GM19455 (cell line): ENCODE results near the gene GNB4.

Experiments
- ATAC-seq: cut with Tn5 transposase; IDR thresholded peaks from one replicate; pipeline ENCODE4 v1.9.1; 2021; ENCODE audit not compliant: unreplicated experiment

Gene GNB4

GRCh38 chr3:179438841-179439240 lies 12.4 kb downstream of the GNB4 start:
- peak; percentile 81 for ATAC-seq

- ATAC-seq, result no peak
These were observed 14.8 kb downstream of the GNB4 start for GRCh38 chr3:179436517-179436916.

DNA sequence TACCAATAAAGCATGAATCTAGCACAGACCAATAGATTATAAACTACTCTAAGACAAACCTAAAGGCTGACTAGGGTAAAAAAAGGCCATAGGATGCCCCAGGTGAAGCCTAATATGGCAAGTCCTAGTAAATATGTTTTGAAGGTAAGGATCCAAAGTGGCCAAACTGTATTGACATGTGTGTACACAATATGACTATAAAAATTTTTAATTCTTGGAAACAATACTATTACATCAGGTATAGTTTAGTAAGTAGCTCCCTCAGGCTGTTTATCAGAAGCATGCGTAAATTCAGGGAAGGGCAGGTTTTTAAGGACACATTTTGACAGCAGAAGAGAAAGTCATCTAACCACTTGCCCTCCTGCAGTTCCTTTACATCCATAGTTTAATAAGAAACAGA lies 18.8 kb downstream of the GNB4 start:
- ATAC-seq, result no peak

GRCh38 chr3:179432021-179432420 lies 19.2 kb downstream of the GNB4 start:
- peak; percentile 51 for ATAC-seq

GRCh38 chr3:179430277-179430870 lies 20.9 kb downstream of the GNB4 start:
- no peak for ATAC-seq

DNA sequence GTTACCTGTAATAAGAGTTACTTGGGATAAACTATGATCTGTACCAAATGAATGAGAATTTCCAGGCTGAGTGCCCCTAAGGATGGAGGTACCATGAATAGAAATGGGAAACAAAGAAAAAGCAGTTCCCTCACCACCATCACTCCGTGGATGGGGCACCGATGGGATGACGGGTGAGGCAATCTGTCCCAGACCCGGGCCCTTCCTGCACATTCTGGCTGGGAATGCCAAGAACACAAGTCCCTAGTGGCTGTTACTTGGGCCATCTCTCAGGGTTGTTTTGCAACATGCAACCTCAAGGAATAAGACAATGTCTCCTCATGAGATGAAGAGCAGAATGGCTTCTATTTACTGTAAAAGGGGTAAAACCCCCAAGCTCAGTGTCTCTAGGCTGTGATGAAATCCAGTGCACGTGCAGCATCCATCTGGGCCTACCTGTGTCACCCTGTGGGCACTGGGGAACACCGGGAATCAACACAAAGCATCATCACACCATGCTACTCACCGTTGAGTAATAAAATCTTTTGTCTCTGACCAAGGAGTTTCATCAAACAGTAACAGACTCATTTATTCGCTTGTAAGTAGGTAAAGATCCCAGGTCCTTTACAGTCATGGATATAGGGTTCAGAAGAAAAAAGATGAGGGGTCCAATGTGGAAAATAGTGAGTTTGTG lies 22.3 kb downstream of the GNB4 start:
- no peak for ATAC-seq

DNA sequence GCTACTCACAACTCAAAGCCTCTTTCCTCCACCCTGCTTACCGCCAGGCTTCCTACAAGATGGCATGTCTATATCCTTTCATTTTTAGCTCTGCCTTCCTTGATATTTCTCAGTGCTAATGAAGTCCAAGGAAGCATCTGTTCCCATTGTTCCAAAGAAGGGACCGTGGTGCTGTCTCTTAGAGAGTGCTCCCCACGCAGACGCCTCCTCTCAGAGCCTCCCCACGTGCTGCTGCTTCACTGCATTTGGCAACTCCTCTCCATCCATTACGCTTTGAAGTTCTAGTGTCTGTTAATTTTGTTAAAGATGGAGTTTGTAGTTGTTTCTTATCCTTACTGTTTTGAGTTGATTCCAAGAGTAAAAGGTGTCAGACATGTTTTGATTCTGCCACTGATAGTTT lies 26.2 kb downstream of the GNB4 start:
- no peak for ATAC-seq

DNA sequence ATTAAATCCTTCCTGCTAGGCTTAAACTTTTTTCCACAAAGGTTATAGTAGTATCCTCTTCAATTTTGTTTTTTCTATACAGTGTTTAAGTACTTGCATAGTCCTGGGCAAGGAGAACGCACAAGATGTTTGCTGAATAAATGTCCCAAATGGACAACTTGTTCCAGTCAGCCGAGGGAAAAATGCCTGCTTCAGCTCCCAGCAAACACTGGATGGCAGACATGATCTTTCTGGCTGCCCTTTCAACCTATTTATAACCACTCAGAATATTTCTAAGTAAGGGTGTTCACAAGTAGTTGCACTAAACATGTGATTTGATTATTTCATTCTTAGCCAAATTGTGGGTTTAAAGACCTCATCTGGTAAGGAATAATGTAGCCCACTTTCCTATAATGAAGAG lies 29.8 kb downstream of the GNB4 start:
- no peak for ATAC-seq

DNA sequence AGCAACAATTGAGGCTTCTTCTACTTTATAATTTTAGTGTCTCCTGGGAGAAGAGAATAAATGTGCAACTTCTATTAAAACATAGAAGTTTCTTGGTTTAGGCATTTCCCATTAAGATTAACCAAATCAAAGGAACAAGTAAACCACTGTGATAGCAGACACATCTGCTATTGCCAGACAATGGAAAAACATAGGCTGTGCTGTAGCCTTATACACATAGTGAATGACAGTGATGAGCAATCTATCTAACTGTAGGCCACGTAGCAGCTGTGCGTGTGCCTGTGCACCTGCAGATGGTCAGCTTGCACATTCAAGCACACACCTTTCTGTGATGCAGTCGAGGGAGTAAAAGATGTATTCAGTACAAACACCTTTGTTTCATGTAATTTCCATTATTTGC lies 32.7 kb downstream of the GNB4 start:
- no peak for ATAC-seq

- ATAC-seq, result no peak
These were observed 34.6 kb downstream of the GNB4 start for GRCh38 chr3:179416681-179417080.

GRCh38 chr3:179415377-179415776 lies 35.9 kb downstream of the GNB4 start:
- no peak for ATAC-seq

DNA sequence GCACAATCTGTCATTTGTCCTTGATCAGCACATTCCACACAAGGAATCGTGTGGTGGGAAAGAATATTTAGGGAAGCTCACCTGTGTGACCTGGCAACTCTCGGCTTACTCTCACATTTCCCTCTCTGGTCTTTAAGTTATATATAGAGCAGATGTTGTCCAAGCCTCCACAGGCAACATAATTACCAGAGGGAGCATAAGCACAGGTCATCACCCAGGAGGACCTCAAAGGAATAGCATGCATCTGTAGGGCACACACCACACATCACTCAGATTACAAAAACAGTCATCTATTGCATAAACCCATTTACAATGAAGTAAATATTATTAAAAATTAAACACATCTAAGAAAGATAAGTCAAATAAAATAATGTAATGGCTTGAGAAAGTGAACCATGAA lies 36.5 kb downstream of the GNB4 start:
- ATAC-seq, result no peak

DNA sequence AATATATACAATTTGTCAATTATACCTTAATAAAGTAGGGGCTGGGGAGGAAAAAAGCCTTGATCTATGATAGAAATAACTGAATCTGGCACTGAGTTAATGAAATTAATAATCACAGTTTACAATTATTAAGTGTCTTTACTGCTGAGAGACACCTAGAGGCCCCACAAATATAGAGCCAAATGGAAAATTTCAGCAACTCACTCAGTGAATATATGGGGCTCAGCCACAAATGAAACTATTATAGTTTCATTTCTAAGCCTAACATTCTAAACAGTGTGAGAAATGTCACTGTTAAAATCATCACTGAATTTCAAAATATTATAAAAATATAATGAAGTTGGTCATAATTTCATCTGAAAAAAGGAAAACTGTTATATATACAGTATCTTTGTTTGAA lies 40.3 kb downstream of the GNB4 start:
- ATAC-seq, result no peak

GRCh38 chr3:179410331-179410730 lies 40.9 kb downstream of the GNB4 start:
- ATAC-seq, result no peak

DNA sequence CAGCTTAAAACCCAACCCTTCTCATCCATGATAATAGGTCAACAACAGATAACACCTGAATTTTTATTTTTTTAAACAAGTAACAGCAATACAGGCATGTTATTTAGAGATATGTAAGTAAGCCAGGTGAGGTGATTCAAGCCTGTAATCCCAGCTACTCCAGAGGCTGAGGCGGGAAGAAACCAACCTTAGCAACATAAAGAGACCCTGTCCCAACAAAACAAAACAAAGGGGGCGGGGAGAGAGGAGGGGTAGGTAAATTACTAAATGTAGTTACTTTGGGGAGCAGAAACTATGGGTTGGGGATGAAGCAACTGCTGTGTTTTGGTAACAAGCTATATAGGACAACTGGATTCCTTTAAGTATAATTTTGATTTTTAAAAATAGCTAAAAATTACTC lies 47.0 kb downstream of the GNB4 start:
- ATAC-seq, result no peak

DNA sequence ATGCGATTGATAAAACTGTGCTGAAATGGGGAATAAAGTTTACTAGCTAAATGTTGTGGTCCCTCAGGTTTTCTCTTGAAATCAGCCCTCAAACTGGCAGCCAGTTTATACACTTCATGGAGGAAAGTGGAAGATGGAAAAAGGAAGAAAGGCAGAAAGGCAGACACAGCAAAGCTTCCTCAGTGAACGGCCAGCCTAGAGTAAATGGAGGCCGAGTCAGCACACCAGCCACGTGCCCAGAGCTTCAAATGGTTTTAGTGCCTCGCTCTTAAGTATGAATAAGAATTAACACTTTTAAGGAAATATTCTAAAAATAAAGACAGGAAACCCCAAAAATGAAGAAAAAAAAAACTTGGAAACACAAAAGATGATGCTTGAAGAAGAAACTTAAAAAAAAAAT lies 48.3 kb downstream of the GNB4 start:
- ATAC-seq, result no peak

- ATAC-seq, result no peak
These were observed 49.7 kb downstream of the GNB4 start for GRCh38 chr3:179401561-179401960.

GRCh38 chr3:179398574-179399231 lies 52.6 kb downstream of the GNB4 start:
- no peak for ATAC-seq

- ATAC-seq, result no peak
These were observed 59.4 kb downstream of the GNB4 start for GRCh38 chr3:179391906-179392305.

DNA sequence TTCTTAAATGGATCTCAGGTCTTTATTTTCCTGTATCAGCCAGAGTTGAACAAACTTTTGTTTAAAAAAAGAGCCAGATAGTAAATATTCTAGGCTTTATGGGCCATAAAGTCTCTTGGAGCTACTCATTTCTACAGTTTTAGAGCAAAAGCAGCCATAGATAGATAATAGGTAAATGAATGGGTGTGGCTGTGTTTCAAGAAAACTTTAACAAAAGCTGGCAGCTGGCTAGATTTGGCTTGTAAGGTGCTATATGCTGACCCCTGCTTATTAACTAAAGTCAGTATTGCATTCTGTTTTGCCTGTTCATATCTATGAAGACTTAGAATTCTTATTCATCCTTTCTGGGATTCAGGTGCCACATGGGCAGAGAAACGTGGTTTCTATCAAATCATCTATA lies 74.8 kb downstream of the GNB4 start:
- no peak for ATAC-seq

GRCh38 chr3:179375091-179375999 lies 75.9 kb downstream of the GNB4 start:
- no peak for ATAC-seq

- ATAC-seq, result no peak
These were observed 77.3 kb downstream of the GNB4 start for GRCh38 chr3:179373938-179374337.
